GM23338 (cell line): ENCODE measurements around the gene TIMM8B. TPM values are rescaled to one million over a fixed set of nuclear protein-coding genes. Genes with fewer than 3 reads are reported as not detected.

Experiments used
- ATAC-seq: fragments of 200-7000 bp; cut with Tn5 transposase; 3 replicates; pipeline ENCODE4 v1.9.1; 2020
- DNase-seq: peaks from one replicate; pipeline ENCODE4 v3.0.0-alpha.2; 2015; ENCODE audit warnings: low spot score
- H2AFZ ChIP-seq: fragments of 200-600 bp; sonication (generic); 2 replicates; pipeline ENCODE4 v1.8.0; 2016; ENCODE audit warnings: antibody characterized with exemption, mild to moderate bottlenecking, moderate library complexity
- H3F3A ChIP-seq: fragments of 200-600 bp; sonication (generic); replicated peaks from 2 replicates; pipeline ENCODE4 v1.8.0; 2017; ENCODE audit warnings: antibody characterized with exemption, mixed run types, low read depth
- H3K27ac ChIP-seq: fragments of 200-600 bp; sonication (generic); 2 replicates; pipeline ENCODE4 v1.6.1; 2016; ENCODE audit warnings: low read depth
- H3K27me3 ChIP-seq: fragments of 200-600 bp; sonication (generic); 2 replicates; pipeline ENCODE4 v1.8.0; 2016; ENCODE audit warnings: mild to moderate bottlenecking, mixed run types, moderate library complexity; ENCODE audit not compliant: insufficient read depth
- H3K36me3 ChIP-seq: fragments of 200-600 bp; sonication (generic); 2 replicates; pipeline ENCODE4 v1.8.0; 2016; ENCODE audit warnings: mild to moderate bottlenecking; ENCODE audit not compliant: insufficient read depth
- H3K4me1 ChIP-seq: fragments of 200-600 bp; sonication (generic); 2 replicates; pipeline ENCODE4 v1.8.0; 2016; ENCODE audit warnings: mild to moderate bottlenecking, moderate library complexity; ENCODE audit not compliant: insufficient read depth
- H3K4me2 ChIP-seq: fragments of 200-600 bp; sonication (generic); 2 replicates; pipeline ENCODE4 v1.7.1; 2017; ENCODE audit warnings: mixed run types
- H3K4me3 ChIP-seq: fragments of 200-600 bp; sonication (generic); 2 replicates; pipeline ENCODE4 v1.6.1; 2016; ENCODE audit warnings: mixed run types
- H3K79me2 ChIP-seq: fragments of 200-600 bp; sonication (generic); replicated peaks from 2 replicates; pipeline ENCODE4 v1.8.0; 2017; ENCODE audit warnings: mild to moderate bottlenecking; ENCODE audit not compliant: insufficient read depth
- H3K9me2 ChIP-seq: fragments of 200-600 bp; sonication (generic); 2 replicates; pipeline ENCODE4 v1.8.0; 2017; ENCODE audit not compliant: insufficient read depth
- H4K20me1 ChIP-seq: fragments of 200-600 bp; sonication (generic); replicated peaks from 2 replicates; pipeline ENCODE4 v1.8.0; 2017; ENCODE audit warnings: mild to moderate bottlenecking; ENCODE audit not compliant: insufficient read depth
- H3K27ac Mint-ChIP-seq: 2 replicates; pipeline ENCODE4 v1.8.0; 2020; ENCODE audit warnings: inconsistent platforms, mild to moderate bottlenecking, moderate library complexity, mixed read lengths
- H3K27me3 Mint-ChIP-seq: 3 replicates; pipeline ENCODE4 v1.8.0; 2022; ENCODE audit warnings: low read depth, mild to moderate bottlenecking, moderate library complexity, mixed read lengths, inconsistent platforms; ENCODE audit not compliant: insufficient read depth, poor library complexity
- H3K36me3 Mint-ChIP-seq: 3 replicates; pipeline ENCODE4 v1.8.0; 2021; ENCODE audit warnings: low read depth, mild to moderate bottlenecking, inconsistent platforms, moderate library complexity, mixed read lengths
- H3K4me1 Mint-ChIP-seq: 3 replicates; pipeline ENCODE4 v1.8.0; 2020; ENCODE audit warnings: mild to moderate bottlenecking, inconsistent platforms, mixed read lengths
- H3K4me3 Mint-ChIP-seq: 3 replicates; pipeline ENCODE4 v1.8.0; 2021; ENCODE audit warnings: moderate library complexity, mild to moderate bottlenecking, inconsistent platforms, mixed read lengths
- H3K9me3 Mint-ChIP-seq: 3 replicates; pipeline ENCODE4 v1.8.0; 2020; ENCODE audit warnings: moderate library complexity, mild to moderate bottlenecking, inconsistent platforms, mixed read lengths
- CREB1 ChIP-seq: fragments of 250-450 bp; sonication (Bioruptor Pico); IDR thresholded peaks from 2 replicates; pipeline ENCODE4 v1.5.0; 2020; ENCODE audit warnings: low read depth, mild to moderate bottlenecking, moderate library complexity
- CTCF ChIP-seq, 2 experiments: fragments of 200-600 bp in 1 of 2; sonication (generic) in 1 of 2; conservative IDR thresholded peaks; 2 replicates each; pipeline versions ENCODE4 v1.5.1 to v1.6.1; 2016 to 2017; ENCODE audit warnings: antibody characterized with exemption in 2 of 2, low read depth in 2 of 2, mild to moderate bottlenecking in 2 of 2, moderate library complexity in 1 of 2
- EZH2 ChIP-seq: fragments of 200-600 bp; sonication (generic); IDR thresholded peaks from one replicate; pipeline ENCODE4 v1.8.0; 2017; ENCODE audit warnings: antibody characterized with exemption, mild to moderate bottlenecking, low read depth; ENCODE audit not compliant: unreplicated experiment
- POLR2AphosphoS5 ChIP-seq: IDR thresholded peaks from 2 replicates; pipeline ENCODE4 v1.6.1; 2016; ENCODE audit warnings: antibody characterized with exemption, low read depth
- REST ChIP-seq: IDR thresholded peaks from one replicate; pipeline ENCODE4 v1.6.1; 2018; ENCODE audit warnings: antibody characterized with exemption; ENCODE audit not compliant: unreplicated experiment
- STAT1 ChIP-seq: IDR thresholded peaks from one replicate; pipeline ENCODE4 v1.6.1; 2016; ENCODE audit warnings: antibody characterized with exemption; ENCODE audit not compliant: unreplicated experiment
- polyA plus RNA-seq: library from polyadenylated mRNA; unstranded; fragments of >200 nt; fragmentation: Nextera tagmentation; extraction: Ambion mirVana; gene quantifications from 2 replicates; pipeline ENCODE4 v1.2.1, GENCODE V29; 2016
- total RNA-seq: library from RNA; depleted of rRNA; stranded (reverse); fragments of >200 nt; shearing (Covaris generic); gene quantifications from 2 replicates; pipeline ENCODE4 v1.2.3, GENCODE V29; 2014

Gene TIMM8B
- total and polyA plus RNA-seq, 2 experiments from 2014 or later: 52.4 to 251 TPM

- Mint-ChIP-seq H3K27me3 (peaks cover 3% of the 10 kb centered on the region), H3K9me3 (no peaks in the 10 kb centered on the region), H3K27ac (no peak overlapping the region), H3K4me1 (no peaks in the 10 kb centered on the region), H3K4me3 (no peak overlapping the region), H3K36me3 (peaks cover 58% of the 10 kb centered on the region)
- TF ChIP-seq REST: no peak
- no peak for TF ChIP-seq CREB1 (CRISPR knock-in tag)
- no peak for TF ChIP-seq STAT1
- no peak for TF ChIP-seq EZH2
- no peak for TF ChIP-seq POLR2AphosphoS5
- Histone ChIP-seq H3K9me2 (no peaks in the 10 kb centered on the region), H3K4me3 (no peak overlapping the region), H3K79me2 (peaks cover 5% of the 10 kb centered on the region; the same call in 1 of the 2 replicates), H3K36me3 (peaks cover 33% of the 10 kb centered on the region), H3F3A (0 out of 2 replicates have a peak, but pooled peaks cover 3% of the 10 kb centered on the region), H3K4me2 (no peak overlapping the region), H3K27ac (no peak overlapping the region), H4K20me1 (peaks cover 11% of the 10 kb centered on the region; the same call in 1 of the 2 replicates), H2AFZ (no peak overlapping the region), H3K4me1 (no peaks in the 10 kb centered on the region), H3K27me3 (no peaks in the 10 kb centered on the region)
- DNase-seq: no peak
- ATAC-seq: no peak
Measured at GRCh38 chr11:112058103-112058502, 28.5 kb downstream of the TIMM8B start.

- Histone ChIP-seq H3K27me3 (no peaks in the 10 kb centered on the region), H3K4me3 (no peak overlapping the region), H3K4me1 (no peaks in the 10 kb centered on the region), H3K9me2 (no peaks in the 10 kb centered on the region), H3K4me2 (no peak overlapping the region), H3K27ac (no peak overlapping the region), H3K79me2 (peaks cover 5% of the 10 kb centered on the region; the same call in 1 of the 2 replicates), H3F3A (0 out of 2 replicates have a peak, but pooled peaks cover 3% of the 10 kb centered on the region), H2AFZ (no peak overlapping the region), H3K36me3 (peaks cover 33% of the 10 kb centered on the region), H4K20me1 (peaks cover 15% of the 10 kb centered on the region; the same call in 1 of the 2 replicates)
- ATAC-seq (no peak), DNase-seq (no peak)
- Mint-ChIP-seq H3K27ac (no peak overlapping the region), H3K4me3 (no peak overlapping the region), H3K4me1 (no peaks in the 10 kb centered on the region), H3K36me3 (peaks cover 59% of the 10 kb centered on the region), H3K27me3 (peaks cover 3% of the 10 kb centered on the region), H3K9me3 (no peaks in the 10 kb centered on the region)
- TF ChIP-seq CREB1 (CRISPR knock-in tag) (no peak), CTCF (conservative IDR thresholded peaks at IDR 0.05; ENCODE audit: low read depth in 2 of 2) (no peak)
Measured at GRCh38 chr11:112057170-112057569, 29.4 kb downstream of the TIMM8B start.
